Measurements from ENCODE around the gene CHRM3. TPM values are rescaled to one million over a fixed set of nuclear protein-coding genes. Genes with fewer than 3 reads are reported as not detected.

Gene CHRM3
- total and polyA plus RNA-seq, 2 experiments from 2014 or later: 4.8 to 13.8 TPM

- no peak for TF ChIP-seq ETS1 (IDR thresholded peaks at IDR 0.05)
- TF ChIP-seq CREB1 (CRISPR knock-in tag; IDR thresholded peaks at IDR 0.05; ENCODE audit: low read depth): no peak
- TF ChIP-seq POLR2AphosphoS5 (IDR thresholded peaks at IDR 0.05; ENCODE audit: low read depth): no peak
- TF ChIP-seq EZH2 (IDR thresholded peaks at IDR 0.05; ENCODE audit: low read depth, unreplicated experiment): no peak
- no peak for TF ChIP-seq EZH2phosphoT487 (IDR thresholded peaks at IDR 0.05; ENCODE audit: unreplicated experiment)
- no peak for TF ChIP-seq ZNF331 (CRISPR knock-in tag; IDR thresholded peaks at IDR 0.05; ENCODE audit: low read depth)
- TF ChIP-seq NANOG (IDR thresholded peaks at IDR 0.05; ENCODE audit: borderline replicate concordance): no peak
These were observed 32.3 kb downstream of the CHRM3 start (continued) for GRCh38 chr1:239418681-239419080.

GRCh38 chr1:239421811-239422210 lies 35.4 kb downstream of the CHRM3 start:
- Mint-ChIP-seq H3K27ac (no peak overlapping the region), H3K27me3 (ENCODE audit: insufficient read depth, low read depth, poor library complexity) (no peaks in the 10 kb centered on the region), H3K4me1 (no peaks in the 10 kb centered on the region), H3K36me3 (ENCODE audit: low read depth) (no peaks in the 10 kb centered on the region), H3K9me3 (no peaks in the 10 kb centered on the region), H3K4me3 (no peak overlapping the region)
- H3K9me2 ChIP-seq (ENCODE audit: insufficient read depth): no peaks in the 10 kb centered on the region
- H3K36me3 ChIP-seq (ENCODE audit: insufficient read depth): no peaks in the 10 kb centered on the region
- no peak overlapping the region for H2AFZ ChIP-seq
- no peak for DNase-seq (ENCODE audit: low spot score)
- H3K27ac ChIP-seq (ENCODE audit: low read depth): no peak overlapping the region
- TF ChIP-seq ETS1 (IDR thresholded peaks at IDR 0.05) (no peak), EZH2phosphoT487 (IDR thresholded peaks at IDR 0.05; ENCODE audit: unreplicated experiment) (no peak), ZNF114 (CRISPR knock-in tag; IDR thresholded peaks at IDR 0.05) (no peak)
- TF ChIP-seq, protein P1, sequence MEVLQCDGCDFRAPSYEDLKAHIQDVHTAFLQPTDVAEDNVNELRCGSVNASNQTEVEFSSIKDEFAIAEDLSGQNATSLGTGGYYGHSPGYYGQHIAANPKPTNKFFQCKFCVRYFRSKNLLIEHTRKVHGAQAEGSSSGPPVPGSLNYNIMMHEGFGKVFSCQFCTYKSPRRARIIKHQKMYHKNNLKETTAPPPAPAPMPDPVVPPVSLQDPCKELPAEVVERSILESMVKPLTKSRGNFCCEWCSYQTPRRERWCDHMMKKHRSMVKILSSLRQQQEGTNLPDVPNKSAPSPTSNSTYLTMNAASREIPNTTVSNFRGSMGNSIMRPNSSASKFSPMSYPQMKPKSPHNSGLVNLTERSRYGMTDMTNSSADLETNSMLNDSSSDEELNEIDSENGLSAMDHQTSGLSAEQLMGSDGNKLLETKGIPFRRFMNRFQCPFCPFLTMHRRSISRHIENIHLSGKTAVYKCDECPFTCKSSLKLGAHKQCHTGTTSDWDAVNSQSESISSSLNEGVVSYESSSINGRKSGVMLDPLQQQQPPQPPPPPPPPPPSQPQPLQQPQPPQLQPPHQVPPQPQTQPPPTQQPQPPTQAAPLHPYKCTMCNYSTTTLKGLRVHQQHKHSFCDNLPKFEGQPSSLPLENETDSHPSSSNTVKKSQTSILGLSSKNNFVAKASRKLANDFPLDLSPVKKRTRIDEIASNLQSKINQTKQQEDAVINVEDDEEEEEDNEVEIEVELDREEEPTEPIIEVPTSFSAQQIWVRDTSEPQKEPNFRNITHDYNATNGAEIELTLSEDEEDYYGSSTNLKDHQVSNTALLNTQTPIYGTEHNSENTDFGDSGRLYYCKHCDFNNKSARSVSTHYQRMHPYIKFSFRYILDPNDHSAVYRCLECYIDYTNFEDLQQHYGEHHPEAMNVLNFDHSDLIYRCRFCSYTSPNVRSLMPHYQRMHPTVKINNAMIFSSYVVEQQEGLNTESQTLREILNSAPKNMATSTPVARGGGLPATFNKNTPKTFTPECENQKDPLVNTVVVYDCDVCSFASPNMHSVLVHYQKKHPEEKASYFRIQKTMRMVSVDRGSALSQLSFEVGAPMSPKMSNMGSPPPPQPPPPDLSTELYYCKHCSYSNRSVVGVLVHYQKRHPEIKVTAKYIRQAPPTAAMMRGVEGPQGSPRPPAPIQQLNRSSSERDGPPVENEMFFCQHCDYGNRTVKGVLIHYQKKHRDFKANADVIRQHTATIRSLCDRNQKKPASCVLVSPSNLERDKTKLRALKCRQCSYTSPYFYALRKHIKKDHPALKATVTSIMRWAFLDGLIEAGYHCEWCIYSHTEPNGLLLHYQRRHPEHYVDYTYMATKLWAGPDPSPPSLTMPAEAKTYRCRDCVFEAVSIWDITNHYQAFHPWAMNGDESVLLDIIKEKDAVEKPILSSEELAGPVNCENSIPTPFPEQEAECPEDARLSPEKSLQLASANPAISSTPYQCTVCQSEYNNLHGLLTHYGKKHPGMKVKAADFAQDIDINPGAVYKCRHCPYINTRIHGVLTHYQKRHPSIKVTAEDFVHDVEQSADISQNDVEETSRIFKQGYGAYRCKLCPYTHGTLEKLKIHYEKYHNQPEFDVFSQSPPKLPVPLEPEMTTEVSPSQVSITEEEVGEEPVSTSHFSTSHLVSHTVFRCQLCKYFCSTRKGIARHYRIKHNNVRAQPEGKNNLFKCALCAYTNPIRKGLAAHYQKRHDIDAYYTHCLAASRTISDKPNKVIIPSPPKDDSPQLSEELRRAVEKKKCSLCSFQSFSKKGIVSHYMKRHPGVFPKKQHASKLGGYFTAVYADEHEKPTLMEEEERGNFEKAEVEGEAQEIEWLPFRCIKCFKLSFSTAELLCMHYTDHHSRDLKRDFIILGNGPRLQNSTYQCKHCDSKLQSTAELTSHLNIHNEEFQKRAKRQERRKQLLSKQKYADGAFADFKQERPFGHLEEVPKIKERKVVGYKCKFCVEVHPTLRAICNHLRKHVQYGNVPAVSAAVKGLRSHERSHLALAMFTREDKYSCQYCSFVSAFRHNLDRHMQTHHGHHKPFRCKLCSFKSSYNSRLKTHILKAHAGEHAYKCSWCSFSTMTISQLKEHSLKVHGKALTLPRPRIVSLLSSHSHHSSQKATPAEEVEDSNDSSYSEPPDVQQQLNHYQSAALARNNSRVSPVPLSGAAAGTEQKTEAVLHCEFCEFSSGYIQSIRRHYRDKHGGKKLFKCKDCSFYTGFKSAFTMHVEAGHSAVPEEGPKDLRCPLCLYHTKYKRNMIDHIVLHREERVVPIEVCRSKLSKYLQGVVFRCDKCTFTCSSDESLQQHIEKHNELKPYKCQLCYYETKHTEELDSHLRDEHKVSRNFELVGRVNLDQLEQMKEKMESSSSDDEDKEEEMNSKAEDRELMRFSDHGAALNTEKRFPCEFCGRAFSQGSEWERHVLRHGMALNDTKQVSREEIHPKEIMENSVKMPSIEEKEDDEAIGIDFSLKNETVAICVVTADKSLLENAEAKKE (CRISPR knock-in tag; IDR thresholded peaks at IDR 0.05): no peak
- no peaks in the 10 kb centered on the region for H4K20me1 ChIP-seq (replicated peaks; ENCODE audit: insufficient read depth)
- H3K27me3 ChIP-seq (ENCODE audit: insufficient read depth): no peaks in the 10 kb centered on the region
- H3K4me3 ChIP-seq: no peak overlapping the region
- no peaks in the 10 kb centered on the region for H3K79me2 ChIP-seq (replicated peaks; ENCODE audit: insufficient read depth)
- H3K4me2 ChIP-seq: no peak overlapping the region
- no peak for ATAC-seq
- H3F3A ChIP-seq (replicated peaks; ENCODE audit: low read depth): no peaks in the 10 kb centered on the region
- no peaks in the 10 kb centered on the region for H3K4me1 ChIP-seq (ENCODE audit: insufficient read depth)

Measured in GM23338 (cell line).